NCI-H2227 (cell line): Measurements from ENCODE around the gene MGMT.

Experiments
- DNase-seq: peaks from one replicate; lab custom pipeline; 2025; ENCODE audit not compliant: unreplicated experiment; lab: John Stamatoyannopoulos, UW

MGMT gene

GRCh38 chr10:129647590-129647989 is 180.5 kb downstream of the MGMT start:
- no peak for DNase-seq

- no peak for DNase-seq
Observed at GRCh38 chr10:129648856-129649255, 181.8 kb downstream of the MGMT start.

- DNase-seq: no peak
Observed at GRCh38 chr10:129652021-129652420, 185.0 kb downstream of the MGMT start.

GRCh38 chr10:129652521-129653201 is 185.6 kb downstream of the MGMT start:
- no peak for DNase-seq

GRCh38 chr10:129653428-129653827 is 186.4 kb downstream of the MGMT start:
- no peak for DNase-seq

- DNase-seq: no peak
Observed at GRCh38 chr10:129653861-129654260, 186.8 kb downstream of the MGMT start.

GRCh38 chr10:129654461-129654860 is 187.4 kb downstream of the MGMT start:
- DNase-seq: no peak

GRCh38 chr10:129655007-129655678 is 188.1 kb downstream of the MGMT start:
- no peak for DNase-seq

- no peak for DNase-seq
Observed at GRCh38 chr10:129655679-129656031, 188.6 kb downstream of the MGMT start.

GRCh38 chr10:129656642-129657041 is 189.6 kb downstream of the MGMT start:
- DNase-seq: no peak

GRCh38 chr10:129657297-129658017 is 190.4 kb downstream of the MGMT start:
- no peak for DNase-seq

GRCh38 chr10:129658376-129659072 is 191.5 kb downstream of the MGMT start:
- no peak for DNase-seq

- DNase-seq: no peak
Observed at GRCh38 chr10:129659508-129660268, 192.6 kb downstream of the MGMT start.

GRCh38 chr10:129660569-129660968 is 193.5 kb downstream of the MGMT start:
- no peak for DNase-seq

- DNase-seq: no peak
Observed at GRCh38 chr10:129662426-129662825, 195.4 kb downstream of the MGMT start.

- DNase-seq: no peak
Observed at GRCh38 chr10:129670124-129670523, 203.1 kb downstream of the MGMT start.

- DNase-seq: no peak
Observed at GRCh38 chr10:129673292-129673691, 206.3 kb downstream of the MGMT start.

GRCh38 chr10:129675027-129675769 is 208.2 kb downstream of the MGMT start:
- DNase-seq: no peak

GRCh38 chr10:129676014-129676413 is 209.0 kb downstream of the MGMT start:
- DNase-seq: no peak

- no peak for DNase-seq
Observed at GRCh38 chr10:129677377-129677927, 210.4 kb downstream of the MGMT start.
